MM.1S (cell line): ENCODE data around the gene FAH.

Experiments
- DNase-seq: peaks from one replicate; pipeline ENCODE4 v3.0.0-alpha.2; 2015
- H2AFZ ChIP-seq: fragments of 300-600 bp; sonication (generic); 2 replicates; pipeline ENCODE4 v1.6.0; 2016; ENCODE audit warnings: antibody characterized with exemption, low read length
- H3F3A ChIP-seq: fragments of 300-600 bp; sonication (generic); 2 replicates; pipeline ENCODE4 v1.6.1; 2016; ENCODE audit warnings: mild to moderate bottlenecking, antibody characterized with exemption, low read length, moderate library complexity, mixed read lengths; ENCODE audit not compliant: insufficient read depth
- H3K27ac ChIP-seq: fragments of 300-600 bp; sonication (generic); 2 replicates; pipeline ENCODE4 v1.5.1; 2016; ENCODE audit warnings: mild to moderate bottlenecking, low read length
- H3K27me3 ChIP-seq: fragments of 300-600 bp; sonication (generic); replicated peaks from 2 replicates; pipeline ENCODE4 v1.6.0; 2016; ENCODE audit warnings: low read length; ENCODE audit not compliant: insufficient read depth
- H3K36me3 ChIP-seq: fragments of 300-600 bp; sonication (generic); replicated peaks from 2 replicates; pipeline ENCODE4 v1.6.1; 2016; ENCODE audit warnings: mild to moderate bottlenecking, low read length, mixed read lengths; ENCODE audit not compliant: insufficient read depth
- H3K4me1 ChIP-seq: fragments of 300-600 bp; sonication (generic); 2 replicates; pipeline ENCODE4 v1.6.1; 2016; ENCODE audit warnings: low read length, mixed read lengths
- H3K4me2 ChIP-seq: fragments of 300-600 bp; sonication (generic); 2 replicates; pipeline ENCODE4 v1.6.0; 2016; ENCODE audit warnings: low read depth, low read length
- H3K4me3 ChIP-seq: fragments of 300-600 bp; sonication (generic); 2 replicates; pipeline ENCODE4 v1.5.1; 2016; ENCODE audit warnings: low read length, mixed read lengths
- H3K79me2 ChIP-seq: fragments of 300-600 bp; sonication (generic); 2 replicates; pipeline ENCODE4 v1.6.1; 2016; ENCODE audit warnings: mixed run types, low read length, mixed read lengths
- H3K9ac ChIP-seq: fragments of 300-600 bp; sonication (generic); 2 replicates; pipeline ENCODE4 v1.6.1; 2016; ENCODE audit warnings: low read length, mixed read lengths
- H3K9me2 ChIP-seq: fragments of 300-600 bp; sonication (generic); replicated peaks from 2 replicates; pipeline ENCODE4 v1.6.1; 2016; ENCODE audit warnings: mild to moderate bottlenecking, low read length, mixed read lengths; ENCODE audit not compliant: insufficient read depth
- H3K9me3 ChIP-seq: fragments of 300-600 bp; sonication (generic); replicated peaks from 2 replicates; pipeline ENCODE4 v1.6.1; 2016; ENCODE audit warnings: mild to moderate bottlenecking, low read length, mixed read lengths; ENCODE audit not compliant: insufficient read depth
- H4K20me1 ChIP-seq: fragments of 300-600 bp; sonication (generic); 2 replicates; pipeline ENCODE4 v1.6.1; 2016; ENCODE audit warnings: mild to moderate bottlenecking, low read length, moderate library complexity, mixed read lengths; ENCODE audit not compliant: insufficient read depth
- CTCF ChIP-seq: fragments of 300-600 bp; sonication (generic); IDR thresholded peaks from 2 replicates; pipeline ENCODE4 v1.5.1; 2016; ENCODE audit warnings: antibody characterized with exemption, low read length, mixed read lengths
- EZH2 ChIP-seq: fragments of 300-600 bp; sonication (generic); optimal IDR thresholded peaks from 2 replicates; pipeline ENCODE3; 2017; ENCODE audit warnings: low read depth, mild to moderate bottlenecking, antibody characterized with exemption, low read length, mixed read lengths
- EZH2phosphoT487 ChIP-seq: fragments of 300-600 bp; sonication (generic); IDR thresholded peaks from 2 replicates; pipeline ENCODE4 v1.6.1; 2018; ENCODE audit warnings: antibody characterized with exemption, low read length

FAH gene

GRCh38 chr15:80185152-80185551, 32.4 kb downstream of the FAH start:
- Histone ChIP-seq H3K27ac (no peak overlapping the region), H3K4me3 (no peak overlapping the region), H3K4me1 (no peaks in the 10 kb centered on the region), H3K9ac (no peak overlapping the region), H3F3A (no peaks in the 10 kb centered on the region), H3K9me2 (no peaks in the 10 kb centered on the region), H2AFZ (no peak overlapping the region), H3K36me3 (peaks cover 2% of the 10 kb centered on the region; the same call in 1 of the 2 replicates), H3K79me2 (no peaks in the 10 kb centered on the region), H3K27me3 (no peaks in the 10 kb centered on the region), H4K20me1 (no peaks in the 10 kb centered on the region), H3K4me2 (no peak overlapping the region), H3K9me3 (no peaks in the 10 kb centered on the region)
- TF ChIP-seq CTCF (no peak), EZH2 (no peak), EZH2phosphoT487 (no peak)
- no peak for DNase-seq

- Histone ChIP-seq H3K27me3 (no peaks in the 10 kb centered on the region), H3K9me2 (no peaks in the 10 kb centered on the region), H3K27ac (no peak overlapping the region), H3F3A (no peaks in the 10 kb centered on the region), H3K36me3 (peaks cover 2% of the 10 kb centered on the region; the same call in 1 of the 2 replicates), H3K79me2 (no peaks in the 10 kb centered on the region), H3K4me1 (no peaks in the 10 kb centered on the region), H2AFZ (no peak overlapping the region), H4K20me1 (no peaks in the 10 kb centered on the region), H3K4me2 (no peak overlapping the region), H3K4me3 (no peak overlapping the region), H3K9me3 (no peaks in the 10 kb centered on the region), H3K9ac (no peak overlapping the region)
- TF ChIP-seq CTCF (no peak), EZH2 (no peak), EZH2phosphoT487 (no peak)
- DNase-seq, result no peak
These were observed 33.3 kb downstream of the FAH start for GRCh38 chr15:80186066-80186465.

- no peak overlapping the region for H3K27ac ChIP-seq
- H3K27me3 ChIP-seq, result no peaks in the 10 kb centered on the region
- no peak overlapping the region for H3K4me3 ChIP-seq
- H3K79me2 ChIP-seq, result no peaks in the 10 kb centered on the region
- no peaks in the 10 kb centered on the region for H3K9me3 ChIP-seq
- no peaks in the 10 kb centered on the region for H3F3A ChIP-seq
- H3K9ac ChIP-seq, result no peak overlapping the region
- no peaks in the 10 kb centered on the region for H3K36me3 ChIP-seq
- no peak for TF ChIP-seq EZH2
- no peak for TF ChIP-seq EZH2phosphoT487
- no peak for TF ChIP-seq CTCF
- H3K4me1 ChIP-seq, result no peaks in the 10 kb centered on the region
- H3K4me2 ChIP-seq, result no peak overlapping the region
- H4K20me1 ChIP-seq, result no peaks in the 10 kb centered on the region
- no peaks in the 10 kb centered on the region for H3K9me2 ChIP-seq
- DNase-seq, result no peak
- no peak overlapping the region for H2AFZ ChIP-seq
These were observed 33.8 kb downstream of the FAH start for GRCh38 chr15:80186597-80186996.
